A549 (cell line): ENCODE data around the gene KDM3A.

Experiments used
- CTCF ChIP-seq: fragments of >200 bp; sonication (Bioruptor Twin); formaldehyde crosslinking; IDR thresholded peaks from 3 replicates; pipeline ENCODE4 v1.5.1; 2016
- MAFK ChIP-seq: fragments of 450-650 bp; IDR thresholded peaks from 2 replicates; pipeline ENCODE4 v1.6.1; 2014; ENCODE audit not compliant: partially characterized antibody
- POLR2A ChIP-seq: IDR thresholded peaks from 2 replicates; pipeline ENCODE4 v1.6.1; 2012; ENCODE audit warnings: mild to moderate bottlenecking, low read length
- POLR2AphosphoS2 ChIP-seq: conservative IDR thresholded peaks from 2 replicates; pipeline ENCODE4 v1.6.1; 2012; ENCODE audit warnings: low read length, improper control_type of control experiment, inconsistent platforms

GRCh38 chr2:86455181-86455580 lies 14.0 kb downstream of the KDM3A start:
- TF ChIP-seq CTCF (no peak), MAFK (no peak), POLR2AphosphoS2 (no peak), POLR2A (no peak)
